SU-DHL-6 (cell line): ENCODE data around the gene DNMT3A.

Experiments used
- H2AFZ ChIP-seq: fragments of 200-600 bp; sonication (generic); 2 replicates; pipeline ENCODE4 v1.6.1; 2014; ENCODE audit warnings: low read depth, mild to moderate bottlenecking, moderate library complexity, mixed read lengths, antibody characterized with exemption, low read length; ENCODE audit not compliant: severe bottlenecking
- H3F3A ChIP-seq: fragments of 200-600 bp; shearing (Covaris generic); 2 replicates; pipeline ENCODE4 v1.6.0; 2016; ENCODE audit warnings: antibody characterized with exemption, mild to moderate bottlenecking; ENCODE audit not compliant: insufficient read depth
- H3K27ac ChIP-seq: fragments of 200-600 bp; sonication (generic); 2 replicates; pipeline ENCODE4 v1.5.1; 2016; ENCODE audit warnings: low read depth, mild to moderate bottlenecking, low read length, moderate library complexity, mixed read lengths
- H3K27me3 ChIP-seq: fragments of 200-600 bp; sonication (generic), shearing (Covaris generic); 2 replicates; pipeline ENCODE4 v1.6.0; 2014; ENCODE audit warnings: mild to moderate bottlenecking, low read length
- H3K36me3 ChIP-seq: fragments of 200-600 bp; sonication (generic); 2 replicates; pipeline ENCODE4 v1.6.1; 2014; ENCODE audit warnings: mild to moderate bottlenecking, low read length, mixed read lengths
- H3K4me2 ChIP-seq: fragments of 300-600, 200-600 bp; shearing (Covaris generic), sonication (generic); 2 replicates; pipeline ENCODE4 v1.6.0; 2014; ENCODE audit warnings: low read length, low read depth, mild to moderate bottlenecking; ENCODE audit not compliant: poor library complexity, severe bottlenecking
- H3K4me3 ChIP-seq: fragments of 200-600 bp; sonication (generic); 2 replicates; pipeline ENCODE4 v1.5.1; 2014; ENCODE audit warnings: antibody characterized with exemption, low read length, mild to moderate bottlenecking, mixed read lengths; ENCODE audit not compliant: insufficient read depth, poor library complexity, severe bottlenecking
- H3K79me2 ChIP-seq: fragments of 200-600 bp; sonication (generic); 2 replicates; pipeline ENCODE4 v1.6.1; 2014; ENCODE audit warnings: mild to moderate bottlenecking, low read length, moderate library complexity; ENCODE audit not compliant: insufficient read depth
- H3K9ac ChIP-seq: fragments of 200-600 bp; sonication (generic); 2 replicates; pipeline ENCODE4 v1.7.0; 2014; ENCODE audit warnings: mild to moderate bottlenecking, low read length
- H3K9me2 ChIP-seq: fragments of 200-600 bp; sonication (generic); replicated peaks from 2 replicates; pipeline ENCODE4 v1.6.1; 2014; ENCODE audit warnings: low read length; ENCODE audit not compliant: insufficient read depth
- H3K9me3 ChIP-seq: fragments of 200-600 bp; sonication (generic); 2 replicates; pipeline ENCODE4 v1.6.1; 2014; ENCODE audit warnings: low read length, mixed read lengths; ENCODE audit not compliant: insufficient read depth
- H4K20me1 ChIP-seq: fragments of 200-600 bp; sonication (generic); 2 replicates; pipeline ENCODE4 v1.6.1; 2014; ENCODE audit warnings: low read depth, mild to moderate bottlenecking, antibody characterized with exemption, low read length, moderate library complexity, mixed read lengths
- CTCF ChIP-seq: fragments of 200-600 bp; sonication (generic); IDR thresholded peaks from one replicate; pipeline ENCODE4 v1.5.1; 2017; ENCODE audit warnings: antibody characterized with exemption, mild to moderate bottlenecking, low read length, moderate library complexity; ENCODE audit not compliant: insufficient read depth, poor library complexity, severe bottlenecking
- EZH2phosphoT487 ChIP-seq: fragments of 200-600 bp; sonication (generic), shearing (Covaris generic); conservative IDR thresholded peaks from 2 replicates; pipeline ENCODE4 v1.6.1; 2018; ENCODE audit warnings: mild to moderate bottlenecking, antibody characterized with exemption, low read length, moderate library complexity, mixed read lengths

DNMT3A gene

GRCh38 chr2:25333981-25334380 lies 7.7 kb downstream of the DNMT3A start:
- Histone ChIP-seq H3K9ac (no peak overlapping the region), H3K9me2 (no peaks in the 10 kb centered on the region), H4K20me1 (no peaks in the 10 kb centered on the region; the same call in 1 of the 2 replicates), H3K4me3 (no peak overlapping the region), H3K9me3 (no peaks in the 10 kb centered on the region), H3K27me3 (no peaks in the 10 kb centered on the region), H3F3A (no peaks in the 10 kb centered on the region), H3K79me2 (no peaks in the 10 kb centered on the region; the same call in 1 of the 2 replicates), H2AFZ (no peak overlapping the region), H3K4me2 (no peak overlapping the region), H3K36me3 (no peaks in the 10 kb centered on the region), H3K27ac (no peak overlapping the region)
- TF ChIP-seq CTCF = no peak
- no peak for TF ChIP-seq EZH2phosphoT487

GRCh38 chr2:25332571-25332970 lies 9.2 kb downstream of the DNMT3A start:
- H4K20me1 ChIP-seq = no peaks in the 10 kb centered on the region; the same call in 1 of the 2 replicates
- no peak overlapping the region for H3K27ac ChIP-seq
- no peaks in the 10 kb centered on the region for H3F3A ChIP-seq
- no peaks in the 10 kb centered on the region for H3K9me3 ChIP-seq
- no peak overlapping the region for H2AFZ ChIP-seq
- H3K36me3 ChIP-seq = no peaks in the 10 kb centered on the region
- no peak overlapping the region for H3K4me2 ChIP-seq
- no peaks in the 10 kb centered on the region; the same call in 1 of the 2 replicates for H3K79me2 ChIP-seq
- H3K4me3 ChIP-seq = no peak overlapping the region
- no peaks in the 10 kb centered on the region for H3K27me3 ChIP-seq
- no peak overlapping the region for H3K9ac ChIP-seq
- no peaks in the 10 kb centered on the region for H3K9me2 ChIP-seq
- no peak for TF ChIP-seq CTCF
- TF ChIP-seq EZH2phosphoT487 = no peak

- Histone ChIP-seq H3K9ac (no peak overlapping the region), H3F3A (no peaks in the 10 kb centered on the region), H3K9me3 (peaks cover 1% of the 10 kb centered on the region; the same call in 1 of the 2 replicates), H3K79me2 (no peaks in the 10 kb centered on the region; the same call in 1 of the 2 replicates), H2AFZ (no peak overlapping the region), H3K27ac (no peak overlapping the region), H3K36me3 (no peaks in the 10 kb centered on the region; the same call in 1 of the 2 replicates), H3K4me3 (no peak overlapping the region), H3K9me2 (no peaks in the 10 kb centered on the region), H4K20me1 (no peaks in the 10 kb centered on the region), H3K4me2 (no peak overlapping the region), H3K27me3 (no peaks in the 10 kb centered on the region)
- TF ChIP-seq EZH2phosphoT487 (no peak), CTCF (no peak)
Observed at GRCh38 chr2:25331686-25332365, 9.9 kb downstream of the DNMT3A start.
